Breast epithelium (tissue), 3 donors: ENCODE measurements around the gene ANKS1A.

Source experiments
- POLR2A ChIP-seq: fragments of 450-650 bp; IDR thresholded peaks from one replicate; pipeline ENCODE4 v1.6.1; 2016; ENCODE audit warnings: antibody characterized with exemption, mild to moderate bottlenecking, moderate library complexity
- POLR2AphosphoS5 ChIP-seq, 3 donors: sonication (generic); formaldehyde crosslinking; IDR thresholded peaks; one replicate each; pipeline ENCODE4 v1.6.1; 2017; ENCODE audit warnings: antibody characterized with exemption in 3 of 3
- TF ChIP-seq, protein P1 (sequence below), 3 donors: fragments of 450-650 bp; IDR thresholded peaks; one replicate each; pipeline ENCODE4 v1.5.1; 2016 to 2017; ENCODE audit warnings: antibody characterized with exemption in 3 of 3, mild to moderate bottlenecking in 3 of 3, moderate library complexity in 3 of 3

DNA sequence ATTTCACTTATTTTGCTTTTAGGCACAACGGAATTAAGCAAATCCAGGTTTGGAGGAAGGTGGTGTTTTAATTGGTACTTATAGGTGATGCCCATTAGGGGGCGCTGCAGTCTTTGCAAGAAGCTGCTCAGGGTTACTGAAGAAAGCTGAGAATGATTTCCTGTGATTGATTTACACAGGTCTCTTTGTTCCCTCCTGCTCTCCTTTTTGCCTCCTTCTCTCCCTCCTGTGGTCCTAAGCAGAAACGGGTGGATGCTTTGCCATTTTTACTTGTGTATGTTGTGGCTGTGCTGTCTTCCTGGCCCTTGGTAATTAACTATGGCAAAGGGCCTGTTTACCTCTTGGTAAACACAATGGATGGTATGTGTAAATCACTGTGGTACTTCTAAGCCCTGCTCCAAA lies 97.8 kb downstream of the ANKS1A start:
- TF ChIP-seq, protein P1, sequence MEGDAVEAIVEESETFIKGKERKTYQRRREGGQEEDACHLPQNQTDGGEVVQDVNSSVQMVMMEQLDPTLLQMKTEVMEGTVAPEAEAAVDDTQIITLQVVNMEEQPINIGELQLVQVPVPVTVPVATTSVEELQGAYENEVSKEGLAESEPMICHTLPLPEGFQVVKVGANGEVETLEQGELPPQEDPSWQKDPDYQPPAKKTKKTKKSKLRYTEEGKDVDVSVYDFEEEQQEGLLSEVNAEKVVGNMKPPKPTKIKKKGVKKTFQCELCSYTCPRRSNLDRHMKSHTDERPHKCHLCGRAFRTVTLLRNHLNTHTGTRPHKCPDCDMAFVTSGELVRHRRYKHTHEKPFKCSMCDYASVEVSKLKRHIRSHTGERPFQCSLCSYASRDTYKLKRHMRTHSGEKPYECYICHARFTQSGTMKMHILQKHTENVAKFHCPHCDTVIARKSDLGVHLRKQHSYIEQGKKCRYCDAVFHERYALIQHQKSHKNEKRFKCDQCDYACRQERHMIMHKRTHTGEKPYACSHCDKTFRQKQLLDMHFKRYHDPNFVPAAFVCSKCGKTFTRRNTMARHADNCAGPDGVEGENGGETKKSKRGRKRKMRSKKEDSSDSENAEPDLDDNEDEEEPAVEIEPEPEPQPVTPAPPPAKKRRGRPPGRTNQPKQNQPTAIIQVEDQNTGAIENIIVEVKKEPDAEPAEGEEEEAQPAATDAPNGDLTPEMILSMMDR (IDR thresholded peaks at IDR 0.05): peak; percentile 86 to 90 (median 89)
- TF ChIP-seq POLR2A (no peak), POLR2AphosphoS5 (IDR thresholded peaks at IDR 0.05) (peak in 1 of 3 donors; percentile 13)
